GM18505 (cell line): ENCODE results near the gene HTRA3.

ENCODE experiments used
- ATAC-seq: cut with Tn5 transposase; IDR thresholded peaks from one replicate; pipeline ENCODE4 v1.9.1; 2021; ENCODE audit not compliant: unreplicated experiment
- POLR2A ChIP-seq: IDR thresholded peaks from 4 replicates; pipeline ENCODE4 v1.6.1; 2011; ENCODE audit warnings: borderline replicate concordance; ENCODE audit not compliant: insufficient read depth, insufficient read length; ENCODE audit errors: extremely low read depth

HTRA3 gene

GRCh38 chr4:8270912-8271815 lies 1.6 kb downstream of the HTRA3 start:
- no peak for ATAC-seq
- no peak for TF ChIP-seq POLR2A

DNA sequence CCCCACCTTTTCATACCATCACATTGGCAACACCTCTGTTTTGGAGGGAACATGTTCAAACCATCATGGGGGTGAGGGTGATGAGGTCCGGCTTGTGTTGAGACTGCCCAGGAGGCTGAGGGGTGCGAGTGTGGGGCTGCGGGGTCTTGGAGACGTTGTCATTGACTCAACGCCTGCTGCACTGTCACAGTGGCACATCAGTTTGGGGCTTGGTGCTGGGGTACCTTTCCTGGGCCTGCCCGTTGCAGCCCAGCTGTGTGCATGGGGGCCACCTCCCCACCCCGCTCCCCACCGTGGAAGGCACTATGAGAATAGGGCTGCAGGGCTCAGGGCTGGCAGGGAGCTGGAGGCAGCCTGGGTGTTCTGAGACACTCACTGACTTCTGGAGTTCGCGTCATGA lies 2.3 kb downstream of the HTRA3 start:
- no peak for TF ChIP-seq POLR2A
- ATAC-seq = no peak

DNA sequence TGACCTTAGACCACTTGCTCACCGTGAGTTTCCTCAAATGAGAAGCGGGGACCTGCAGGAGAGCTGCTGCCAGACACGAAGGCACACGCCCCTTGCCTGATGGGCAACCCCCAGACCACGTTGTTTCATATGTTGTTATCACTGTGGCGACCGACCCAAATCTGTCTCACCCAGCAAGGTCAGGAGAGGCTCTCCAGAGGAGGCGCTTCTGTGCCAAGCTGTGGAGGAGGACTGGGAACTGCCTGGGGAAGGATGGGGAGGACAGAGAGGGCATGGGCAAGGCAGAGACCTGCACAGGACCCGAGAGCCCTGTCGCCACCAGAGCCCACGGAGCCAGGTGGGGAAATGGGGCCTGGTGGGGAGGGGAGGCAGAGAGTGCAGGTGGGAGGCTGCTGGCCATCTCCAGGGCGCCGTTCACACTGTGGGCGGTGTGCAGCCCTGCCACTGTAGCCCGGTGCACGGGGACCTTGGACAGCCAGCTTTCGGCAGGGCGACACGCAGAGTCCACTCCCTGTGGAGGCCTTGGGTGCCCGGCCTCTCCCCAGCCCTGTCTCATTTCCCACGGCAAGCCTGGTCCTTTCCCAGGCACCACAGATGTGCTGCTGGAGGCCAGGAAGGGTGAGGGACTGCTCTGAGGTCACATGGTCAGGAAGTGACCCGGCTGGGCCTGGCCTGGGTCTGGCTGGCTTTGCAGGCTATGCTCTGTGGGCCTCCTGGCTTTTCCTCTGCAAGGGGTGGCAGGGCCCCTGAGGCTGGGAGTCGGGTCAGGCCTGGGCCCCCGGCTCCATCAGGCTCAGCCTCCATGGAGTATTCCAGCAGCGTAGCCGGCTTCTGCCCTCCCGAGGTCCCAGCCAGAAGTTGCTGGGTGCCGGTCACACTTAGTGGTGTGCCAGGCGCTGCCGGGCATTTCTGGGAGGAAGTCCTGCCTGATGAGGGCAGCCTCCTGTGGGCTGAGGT lies 3.2 kb downstream of the HTRA3 start:
- TF ChIP-seq POLR2A = no peak
- ATAC-seq = no peak

DNA sequence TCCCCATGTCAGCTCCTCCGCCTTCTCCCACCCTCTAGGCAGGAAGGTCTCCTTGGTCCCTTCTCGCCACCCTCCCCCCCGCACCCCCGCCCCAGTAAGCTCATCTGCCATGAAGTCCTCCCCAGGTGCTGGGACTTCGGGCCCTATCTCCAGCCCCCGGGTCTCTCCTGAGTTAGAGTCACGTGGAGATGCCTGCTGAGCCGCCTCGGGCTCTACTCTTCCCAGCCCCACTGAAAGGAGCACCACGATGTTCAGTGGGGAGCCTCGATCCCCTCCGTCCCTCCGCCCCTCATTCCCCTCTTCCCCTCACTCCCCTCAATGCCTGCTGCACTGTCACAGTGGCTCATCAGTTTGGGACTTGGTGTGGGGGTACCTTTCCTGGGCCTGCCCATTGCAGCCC lies 3.9 kb downstream of the HTRA3 start:
- no peak for ATAC-seq

DNA sequence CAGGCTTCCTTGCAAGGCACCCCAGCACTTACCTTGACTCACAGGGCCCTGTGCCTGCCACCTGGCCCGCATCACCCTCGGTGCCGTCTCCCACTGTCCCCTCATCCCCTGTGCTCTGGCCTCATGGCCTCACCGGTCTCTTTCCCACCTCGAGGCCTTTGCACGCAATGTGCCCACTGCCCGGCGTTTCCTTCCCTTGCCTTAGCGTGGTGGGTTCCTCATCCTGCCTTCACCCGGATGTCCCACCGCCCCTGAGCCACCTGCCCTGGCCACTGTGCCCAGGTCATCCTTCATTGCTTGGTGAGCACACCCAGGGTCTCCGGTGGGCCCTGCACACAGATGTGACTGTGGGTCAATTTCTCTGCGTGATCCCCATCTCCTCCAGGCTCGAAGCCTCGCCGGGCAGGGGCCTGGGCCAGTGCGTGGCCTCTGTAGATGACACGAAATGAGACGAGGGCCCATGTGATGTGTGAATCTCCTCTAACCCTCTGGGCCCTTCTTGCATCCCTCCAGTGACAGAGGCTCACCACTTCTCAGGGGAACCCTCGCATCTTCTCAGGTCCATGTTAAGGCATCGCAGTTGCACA lies 4.6 kb downstream of the HTRA3 start:
- no peak for ATAC-seq
- TF ChIP-seq POLR2A = no peak

More for the DNA sequence above, 3.9 kb downstream of the HTRA3 start:
- no peak for TF ChIP-seq POLR2A

DNA sequence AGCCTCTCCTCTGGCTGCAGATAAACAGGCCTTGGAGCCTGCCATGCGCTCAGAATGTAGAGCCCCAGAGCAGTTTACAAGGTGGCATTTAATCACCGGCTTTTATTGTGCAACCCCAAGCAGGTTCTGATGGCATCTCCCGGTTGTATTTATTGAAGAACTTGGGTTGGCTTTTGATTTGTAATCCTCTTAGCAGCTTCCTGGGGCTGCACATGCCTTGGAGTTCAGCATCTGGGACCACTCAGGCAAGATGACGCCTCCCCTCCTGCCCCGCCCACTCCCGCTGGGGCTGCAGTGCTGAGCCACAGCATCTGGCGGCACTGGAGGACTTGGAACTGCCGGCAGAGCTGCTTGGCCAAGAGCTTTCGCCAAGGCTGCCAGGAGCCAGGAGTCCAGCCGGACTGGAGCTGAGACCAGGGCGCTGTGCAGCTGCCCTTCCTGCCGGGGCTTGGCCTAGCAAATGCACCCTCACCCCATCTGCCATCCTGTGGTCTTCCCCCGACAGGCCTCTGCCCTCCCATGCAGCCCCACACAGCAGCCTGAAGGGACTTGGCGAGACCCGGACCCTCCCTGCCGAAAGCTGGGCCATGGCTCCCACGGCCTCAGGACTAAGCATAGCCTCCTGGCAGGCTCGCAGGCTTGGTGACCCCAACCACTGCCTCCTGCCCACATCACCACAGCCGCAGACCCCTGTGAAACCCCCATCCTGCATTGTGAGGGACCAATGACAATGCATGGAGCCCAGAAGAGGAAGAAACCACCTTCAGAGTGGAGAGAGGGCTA lies 5.4 kb downstream of the HTRA3 start:
- ATAC-seq = no peak
- TF ChIP-seq POLR2A = no peak

DNA sequence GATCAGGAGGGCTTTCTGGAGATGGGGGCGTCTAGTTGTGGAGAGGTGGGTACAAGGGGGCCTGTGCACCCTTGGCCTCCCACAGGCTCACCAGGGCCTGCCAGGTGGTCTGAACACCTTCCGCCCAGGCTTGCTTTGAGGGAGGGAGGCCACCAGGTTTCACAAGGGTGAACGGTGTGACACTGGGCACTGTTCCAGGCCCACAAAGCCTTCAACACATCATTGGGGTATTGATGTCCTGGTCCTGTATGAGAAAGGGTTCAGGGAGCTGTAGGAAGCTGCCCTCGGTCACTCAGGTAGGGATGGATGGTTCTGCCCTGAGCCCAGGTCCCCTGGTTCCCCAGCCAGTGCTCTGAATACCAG lies 6.0 kb downstream of the HTRA3 start:
- no peak for TF ChIP-seq POLR2A
- no peak for ATAC-seq

DNA sequence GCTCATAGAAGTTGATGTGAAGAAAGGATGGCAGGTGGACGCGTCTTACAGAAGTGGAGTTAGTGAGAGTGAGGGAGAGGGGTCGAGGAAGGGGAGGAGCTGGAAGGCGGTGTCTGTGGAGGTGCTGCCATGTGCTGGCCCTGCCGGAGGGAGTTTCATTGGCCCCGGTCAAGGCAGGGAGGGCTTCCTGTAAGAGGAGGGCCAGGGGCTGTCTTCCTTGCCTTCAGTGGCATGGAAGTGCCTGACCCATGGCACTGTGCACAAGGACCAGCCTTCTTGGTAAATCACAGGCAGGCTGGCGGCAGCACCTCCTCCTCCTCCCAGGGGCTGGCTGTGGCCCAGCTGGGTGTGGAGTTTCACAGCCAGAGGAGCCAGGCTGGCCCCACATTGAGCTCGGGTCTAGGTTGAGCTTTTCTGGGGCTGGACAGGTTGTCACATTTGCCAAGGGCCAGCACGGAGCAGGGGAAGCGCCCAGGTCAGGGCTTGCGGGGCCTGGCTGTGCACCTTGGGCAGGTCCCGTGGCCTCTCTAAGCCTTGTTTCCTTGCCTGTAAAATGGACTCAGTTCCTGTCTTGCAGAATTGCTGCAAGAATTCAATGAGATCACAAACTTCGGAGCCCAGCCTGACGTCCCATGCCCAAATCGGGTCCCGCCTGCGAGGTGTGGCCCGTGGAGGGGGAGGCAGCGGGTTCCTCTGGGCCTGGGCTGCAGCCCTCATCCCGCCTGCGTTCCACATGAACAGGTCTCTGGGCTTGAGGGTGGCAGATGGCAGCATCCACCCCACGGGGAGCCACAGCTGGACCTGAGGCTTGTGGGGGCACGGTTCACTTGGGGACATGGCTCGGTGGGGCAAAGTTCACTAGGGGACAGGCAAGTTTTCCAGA lies 7.0 kb downstream of the HTRA3 start:
- no peak for ATAC-seq
- TF ChIP-seq POLR2A = no peak

GRCh38 chr4:8277356-8278008 lies 7.9 kb downstream of the HTRA3 start:
- no peak for TF ChIP-seq POLR2A
- no peak for ATAC-seq

DNA sequence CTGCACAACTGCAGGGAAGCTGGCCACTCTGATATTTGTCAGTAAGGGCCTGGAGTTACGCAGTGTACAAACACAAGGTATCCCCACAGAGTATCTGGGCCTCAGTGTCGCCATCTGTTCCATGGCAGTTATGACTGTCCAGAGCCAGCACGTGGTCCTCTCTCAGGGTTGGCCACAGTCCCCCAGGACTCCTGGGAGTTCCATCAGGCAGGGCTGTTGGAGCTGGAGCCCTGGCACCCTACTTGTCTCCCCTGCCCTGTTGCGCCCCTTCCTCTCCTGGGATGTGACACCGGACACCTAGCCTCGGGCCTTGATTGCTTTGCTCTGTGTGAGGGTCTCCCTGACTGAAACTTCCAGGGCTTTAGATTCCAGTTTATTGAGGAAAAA lies 8.4 kb downstream of the HTRA3 start:
- no peak for ATAC-seq
- no peak for TF ChIP-seq POLR2A
